ENCODE data around the gene ABR.

DNA sequence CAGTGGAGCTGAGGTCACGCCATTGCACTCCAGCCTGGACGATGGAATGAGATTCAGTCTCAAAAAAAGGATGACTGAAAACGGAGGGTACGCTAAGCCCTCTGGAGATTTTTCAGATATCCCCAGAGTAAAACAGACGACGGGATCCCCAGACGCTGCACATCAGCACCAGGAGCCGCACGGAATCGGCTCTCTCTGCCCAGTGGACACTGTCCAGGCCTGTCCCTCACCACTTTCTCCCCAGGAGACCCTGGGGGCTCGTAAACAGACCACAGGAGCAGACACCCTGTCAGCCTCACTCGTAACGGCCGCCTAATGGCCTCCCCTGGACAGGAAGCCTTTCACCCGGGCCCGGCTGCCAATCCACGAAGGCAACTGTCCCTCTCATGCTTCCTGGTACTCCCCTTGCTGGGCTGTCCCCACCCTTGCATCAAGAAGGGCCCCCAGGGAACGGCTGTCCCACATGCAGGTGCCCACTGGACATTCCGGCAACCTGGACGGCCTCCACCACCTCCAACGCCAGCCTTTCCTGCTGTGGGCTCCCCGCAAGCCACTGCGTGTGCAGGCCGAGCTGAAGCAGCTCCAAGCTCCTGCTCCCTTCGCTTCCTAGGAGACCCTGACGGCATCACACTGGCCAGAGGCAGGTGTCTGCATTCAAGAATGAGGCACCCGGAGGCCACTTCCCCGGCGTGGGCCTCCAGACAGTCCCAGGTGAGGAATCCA, 108.5 kb downstream of the ABR start:
- TF ChIP-seq POLR2A (IDR thresholded peaks at IDR 0.05) (no peak), CTCF (IDR thresholded peaks at IDR 0.05) (no peak)
